Neural cell (in vitro differentiated cells): ENCODE results near the gene DCUN1D3. TPM values are rescaled to one million over a fixed set of nuclear protein-coding genes. Genes with fewer than 3 reads are reported as not detected.

Experiments used
- H2AFZ ChIP-seq: fragments of 200-600, 300-800 bp; sonication (generic), shearing (Covaris generic); 2 replicates; pipeline ENCODE4 v1.6.0; 2014; ENCODE audit warnings: low read depth, mild to moderate bottlenecking, antibody characterized with exemption, low read length, moderate library complexity
- H3F3A ChIP-seq: fragments of 200-600 bp; shearing (Covaris generic); 2 replicates; pipeline ENCODE4 v1.6.1; 2016; ENCODE audit warnings: mild to moderate bottlenecking, moderate library complexity, mixed read lengths, antibody characterized with exemption, low read length; ENCODE audit not compliant: insufficient read depth, poor library complexity, severe bottlenecking
- H3K27ac ChIP-seq: fragments of 200-600, 300-800 bp; sonication (generic), shearing (Covaris generic); 2 replicates; pipeline ENCODE4 v1.5.1; 2014; ENCODE audit warnings: mild to moderate bottlenecking, low read length, moderate library complexity
- H3K27me3 ChIP-seq: fragments of 300-800, 200-600 bp; sonication (generic), shearing (Covaris generic); 2 replicates; pipeline ENCODE4 v1.6.0; 2014; ENCODE audit warnings: mild to moderate bottlenecking, low read depth, low read length, moderate library complexity; ENCODE audit not compliant: insufficient read depth
- H3K36me3 ChIP-seq: fragments of 300-800, 200-600 bp; sonication (generic), shearing (Covaris generic); 2 replicates; pipeline ENCODE4 v1.5.1; 2014; ENCODE audit warnings: mild to moderate bottlenecking, antibody characterized with exemption, low read length, moderate library complexity; ENCODE audit not compliant: insufficient read depth
- H3K4me2 ChIP-seq: fragments of 300-800, 200-600 bp; sonication (generic), shearing (Covaris generic); 2 replicates; pipeline ENCODE4 v1.6.0; 2014; ENCODE audit warnings: mild to moderate bottlenecking, low read length
- H3K4me3 ChIP-seq: fragments of 300-800, 200-600 bp; sonication (generic), shearing (Covaris generic); 2 replicates; pipeline ENCODE4 v1.5.1; 2014; ENCODE audit warnings: mild to moderate bottlenecking, low read length, moderate library complexity
- H3K79me2 ChIP-seq: fragments of 200-600 bp; shearing (Covaris generic); replicated peaks from 2 replicates; pipeline ENCODE4 v1.6.0; 2014; ENCODE audit warnings: mild to moderate bottlenecking, low read length, moderate library complexity; ENCODE audit not compliant: insufficient read depth
- H3K9ac ChIP-seq: fragments of 300-800, 200-600 bp; sonication (generic), shearing (Covaris generic); 2 replicates; pipeline ENCODE4 v1.6.1; 2016; ENCODE audit warnings: mild to moderate bottlenecking, low read length, mixed read lengths
- H3K9me2 ChIP-seq: fragments of 200-600 bp; shearing (Covaris generic); 2 replicates; pipeline ENCODE4 v1.6.1; 2016; ENCODE audit warnings: mild to moderate bottlenecking, low read length, mixed read lengths; ENCODE audit not compliant: insufficient read depth
- H3K9me3 ChIP-seq: fragments of 200-600, 300-800 bp; sonication (generic), shearing (Covaris generic); 2 replicates; pipeline ENCODE4 v1.6.1; 2016; ENCODE audit warnings: mild to moderate bottlenecking, mixed run types, low read length, moderate library complexity, mixed read lengths
- H4K20me1 ChIP-seq: fragments of 200-600 bp; shearing (Covaris generic); 2 replicates; pipeline ENCODE4 v1.6.1; 2016; ENCODE audit warnings: mild to moderate bottlenecking, mixed run types; ENCODE audit not compliant: insufficient read depth
- EP300 ChIP-seq: fragments of 450-650 bp; conservative IDR thresholded peaks from 2 replicates; pipeline ENCODE4 v1.6.1; 2014; ENCODE audit warnings: antibody characterized with exemption, mild to moderate bottlenecking, moderate library complexity; ENCODE audit not compliant: poor library complexity, severe bottlenecking
- EZH2 ChIP-seq: fragments of 200-600, 300-800 bp; shearing (Covaris generic), sonication (generic); IDR thresholded peaks from 2 replicates; pipeline ENCODE4 v1.6.1; 2014; ENCODE audit warnings: antibody characterized with exemption, low read length, borderline replicate concordance, mild to moderate bottlenecking; ENCODE audit not compliant: insufficient read depth, poor library complexity, severe bottlenecking
- MXI1 ChIP-seq: fragments of 450-650 bp; conservative IDR thresholded peaks from 2 replicates; pipeline ENCODE4 v1.6.1; 2014; ENCODE audit warnings: antibody characterized with exemption, mild to moderate bottlenecking; ENCODE audit not compliant: poor library complexity, severe bottlenecking
- POLR2AphosphoS5 ChIP-seq: IDR thresholded peaks from 2 replicates; pipeline ENCODE4 v1.6.1; 2012
- RAD21 ChIP-seq: fragments of 450-650 bp; conservative IDR thresholded peaks from 2 replicates; pipeline ENCODE4 v1.6.1; 2014; ENCODE audit warnings: antibody characterized with exemption, mild to moderate bottlenecking, moderate library complexity
- SMC3 ChIP-seq: fragments of 450-650 bp; conservative IDR thresholded peaks from 2 replicates; pipeline ENCODE4 v1.6.1; 2014; ENCODE audit warnings: antibody characterized with exemption, mild to moderate bottlenecking, moderate library complexity; ENCODE audit not compliant: poor library complexity
- TAF1 ChIP-seq: IDR thresholded peaks from 2 replicates; pipeline ENCODE4 v1.6.1; 2012; ENCODE audit warnings: low read depth
- polyA plus RNA-seq: library from polyadenylated mRNA; depleted of rRNA; stranded (reverse); fragments of >200 nt; gene quantifications from 2 replicates; pipeline ENCODE4 v1.2.3, GENCODE V29; 2014
- TF ChIP-seq, protein P1 (sequence below): IDR thresholded peaks from 2 replicates; pipeline ENCODE4 v1.6.1; 2012; ENCODE audit warnings: borderline replicate concordance
- TF ChIP-seq, protein P2 (sequence below): fragments of 450-650 bp; IDR thresholded peaks from 2 replicates; pipeline ENCODE4 v1.5.1; 2014; ENCODE audit warnings: antibody characterized with exemption, mild to moderate bottlenecking, moderate library complexity; ENCODE audit not compliant: poor library complexity, severe bottlenecking

The DCUN1D3 gene
- polyA plus RNA-seq, 1 donor from 2014 or later: 9.2 TPM

DNA sequence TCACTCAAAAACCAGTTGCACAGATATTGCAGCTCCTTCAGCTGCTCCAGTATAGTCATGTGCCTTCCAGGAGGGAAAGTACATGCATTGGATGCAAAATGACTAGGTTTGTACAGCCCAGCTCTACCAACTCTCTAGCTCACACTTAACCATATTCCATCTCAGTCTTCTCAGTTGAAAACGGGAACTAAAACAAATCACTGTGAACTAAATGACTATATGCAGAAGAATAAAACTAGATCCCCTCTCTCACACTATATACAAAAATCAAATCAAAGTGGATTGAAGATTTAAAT, 24.9 kb downstream of the DCUN1D3 start:
- Histone ChIP-seq H4K20me1 (no peaks in the 10 kb centered on the region), H3K79me2 (peaks cover 12% of the 10 kb centered on the region), H3K9ac (no peak overlapping the region), H3K9me3 (no peaks in the 10 kb centered on the region), H2AFZ (no peak overlapping the region), H3K9me2 (no peaks in the 10 kb centered on the region), H3K36me3 (no peaks in the 10 kb centered on the region), H3F3A (no peaks in the 10 kb centered on the region), H3K4me2 (no peak overlapping the region), H3K27me3 (no peaks in the 10 kb centered on the region), H3K27ac (no peak overlapping the region), H3K4me3 (no peak overlapping the region)
- TF ChIP-seq SMC3 (no peak), TAF1 (no peak), EP300 (no peak), RAD21 (no peak), POLR2AphosphoS5 (no peak)

DNA sequence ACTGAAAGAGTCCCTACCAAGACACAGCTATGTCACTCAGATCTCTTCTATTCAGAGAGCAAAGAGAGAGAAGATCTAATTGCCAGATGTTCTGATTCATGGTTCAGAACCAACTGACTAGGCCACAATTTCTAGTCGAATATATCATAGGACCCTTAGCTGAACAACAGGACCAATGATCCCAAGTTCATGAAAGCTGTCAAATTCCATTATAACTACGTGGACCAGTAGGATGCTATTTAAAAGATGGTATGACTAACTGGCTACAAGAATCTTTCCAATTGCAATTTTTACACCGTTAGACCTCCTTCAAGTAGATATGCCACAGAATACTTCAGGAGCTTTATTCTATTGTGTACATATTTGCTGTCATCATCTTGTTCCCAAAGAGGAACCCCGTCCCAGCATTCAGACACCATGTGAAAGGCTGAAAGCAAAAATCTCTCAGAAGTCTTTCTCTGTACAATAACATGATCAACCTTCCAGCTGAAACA, 26.0 kb downstream of the DCUN1D3 start:
- no peak overlapping the region for H2AFZ ChIP-seq
- H3K9me2 ChIP-seq: no peaks in the 10 kb centered on the region
- H3K9ac ChIP-seq: no peak overlapping the region
- no peaks in the 10 kb centered on the region for H3K36me3 ChIP-seq
- H3K27me3 ChIP-seq: no peaks in the 10 kb centered on the region
- TF ChIP-seq POLR2AphosphoS5 (no peak), EP300 (no peak), SMC3 (no peak), EZH2 (no peak), MXI1 (no peak), RAD21 (no peak), TAF1 (no peak)
- TF ChIP-seq, protein P1, sequence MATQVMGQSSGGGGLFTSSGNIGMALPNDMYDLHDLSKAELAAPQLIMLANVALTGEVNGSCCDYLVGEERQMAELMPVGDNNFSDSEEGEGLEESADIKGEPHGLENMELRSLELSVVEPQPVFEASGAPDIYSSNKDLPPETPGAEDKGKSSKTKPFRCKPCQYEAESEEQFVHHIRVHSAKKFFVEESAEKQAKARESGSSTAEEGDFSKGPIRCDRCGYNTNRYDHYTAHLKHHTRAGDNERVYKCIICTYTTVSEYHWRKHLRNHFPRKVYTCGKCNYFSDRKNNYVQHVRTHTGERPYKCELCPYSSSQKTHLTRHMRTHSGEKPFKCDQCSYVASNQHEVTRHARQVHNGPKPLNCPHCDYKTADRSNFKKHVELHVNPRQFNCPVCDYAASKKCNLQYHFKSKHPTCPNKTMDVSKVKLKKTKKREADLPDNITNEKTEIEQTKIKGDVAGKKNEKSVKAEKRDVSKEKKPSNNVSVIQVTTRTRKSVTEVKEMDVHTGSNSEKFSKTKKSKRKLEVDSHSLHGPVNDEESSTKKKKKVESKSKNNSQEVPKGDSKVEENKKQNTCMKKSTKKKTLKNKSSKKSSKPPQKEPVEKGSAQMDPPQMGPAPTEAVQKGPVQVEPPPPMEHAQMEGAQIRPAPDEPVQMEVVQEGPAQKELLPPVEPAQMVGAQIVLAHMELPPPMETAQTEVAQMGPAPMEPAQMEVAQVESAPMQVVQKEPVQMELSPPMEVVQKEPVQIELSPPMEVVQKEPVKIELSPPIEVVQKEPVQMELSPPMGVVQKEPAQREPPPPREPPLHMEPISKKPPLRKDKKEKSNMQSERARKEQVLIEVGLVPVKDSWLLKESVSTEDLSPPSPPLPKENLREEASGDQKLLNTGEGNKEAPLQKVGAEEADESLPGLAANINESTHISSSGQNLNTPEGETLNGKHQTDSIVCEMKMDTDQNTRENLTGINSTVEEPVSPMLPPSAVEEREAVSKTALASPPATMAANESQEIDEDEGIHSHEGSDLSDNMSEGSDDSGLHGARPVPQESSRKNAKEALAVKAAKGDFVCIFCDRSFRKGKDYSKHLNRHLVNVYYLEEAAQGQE: no peak
- TF ChIP-seq, protein P2, sequence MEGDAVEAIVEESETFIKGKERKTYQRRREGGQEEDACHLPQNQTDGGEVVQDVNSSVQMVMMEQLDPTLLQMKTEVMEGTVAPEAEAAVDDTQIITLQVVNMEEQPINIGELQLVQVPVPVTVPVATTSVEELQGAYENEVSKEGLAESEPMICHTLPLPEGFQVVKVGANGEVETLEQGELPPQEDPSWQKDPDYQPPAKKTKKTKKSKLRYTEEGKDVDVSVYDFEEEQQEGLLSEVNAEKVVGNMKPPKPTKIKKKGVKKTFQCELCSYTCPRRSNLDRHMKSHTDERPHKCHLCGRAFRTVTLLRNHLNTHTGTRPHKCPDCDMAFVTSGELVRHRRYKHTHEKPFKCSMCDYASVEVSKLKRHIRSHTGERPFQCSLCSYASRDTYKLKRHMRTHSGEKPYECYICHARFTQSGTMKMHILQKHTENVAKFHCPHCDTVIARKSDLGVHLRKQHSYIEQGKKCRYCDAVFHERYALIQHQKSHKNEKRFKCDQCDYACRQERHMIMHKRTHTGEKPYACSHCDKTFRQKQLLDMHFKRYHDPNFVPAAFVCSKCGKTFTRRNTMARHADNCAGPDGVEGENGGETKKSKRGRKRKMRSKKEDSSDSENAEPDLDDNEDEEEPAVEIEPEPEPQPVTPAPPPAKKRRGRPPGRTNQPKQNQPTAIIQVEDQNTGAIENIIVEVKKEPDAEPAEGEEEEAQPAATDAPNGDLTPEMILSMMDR: no peak
- H3F3A ChIP-seq: no peaks in the 10 kb centered on the region
- no peak overlapping the region for H3K27ac ChIP-seq
- H3K4me2 ChIP-seq: no peak overlapping the region
- no peaks in the 10 kb centered on the region for H3K9me3 ChIP-seq
- peaks cover 16% of the 10 kb centered on the region for H3K79me2 ChIP-seq
- H3K4me3 ChIP-seq: no peak overlapping the region
- no peaks in the 10 kb centered on the region for H4K20me1 ChIP-seq

DNA sequence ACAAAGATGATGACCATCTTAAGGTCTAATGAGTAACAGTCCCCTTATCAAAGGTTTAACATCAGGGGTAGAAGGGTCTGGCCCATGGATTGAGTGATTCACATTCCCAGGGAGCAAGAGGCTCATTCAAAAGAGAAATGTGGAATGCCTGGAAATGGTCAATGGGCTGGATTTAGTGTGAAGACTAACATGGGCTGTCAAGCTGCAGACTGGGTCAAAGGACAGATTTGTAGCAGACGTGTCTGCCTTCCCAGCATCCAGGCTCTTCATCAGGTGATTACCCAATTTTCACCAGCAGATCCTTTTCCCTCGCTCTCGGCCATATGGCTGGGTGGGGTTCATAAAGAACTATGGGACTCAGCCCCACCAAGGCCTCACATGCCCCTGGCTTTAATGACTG, 26.8 kb downstream of the DCUN1D3 start:
- Histone ChIP-seq H3K9me3 (no peaks in the 10 kb centered on the region), H3K27ac (no peak overlapping the region), H2AFZ (no peak overlapping the region), H3K36me3 (no peaks in the 10 kb centered on the region), H3K4me2 (no peak overlapping the region), H3K9me2 (no peaks in the 10 kb centered on the region), H3K9ac (no peak overlapping the region), H3K27me3 (no peaks in the 10 kb centered on the region), H3F3A (no peaks in the 10 kb centered on the region), H4K20me1 (no peaks in the 10 kb centered on the region), H3K79me2 (peaks cover 16% of the 10 kb centered on the region), H3K4me3 (no peak overlapping the region)
- TF ChIP-seq TAF1: no peak
- no peak for TF ChIP-seq SMC3
- TF ChIP-seq, protein P1: no peak
- TF ChIP-seq RAD21: no peak
- TF ChIP-seq POLR2AphosphoS5: no peak
- no peak for TF ChIP-seq EP300
- TF ChIP-seq MXI1: no peak
- no peak for TF ChIP-seq EZH2
- TF ChIP-seq, protein P2: no peak
